PC-3 (cell line): ENCODE results near the gene CD3E. TPM values are rescaled to one million over a fixed set of nuclear protein-coding genes. Genes with fewer than 3 reads are reported as not detected.

ENCODE experiments used
- ATAC-seq: fragments of 200-7000 bp; cut with Tn5 transposase; 2 replicates; pipeline ENCODE4 v1.9.1; 2020; ENCODE audit warnings: mild to moderate bottlenecking, moderate library complexity
- BruUV-seq: library from RNA; stranded (reverse); fragments of 400-500 nt; replicated peaks from 2 replicates; lab custom pipeline; 2021; lab: Mats Ljungman, UMichigan
- CTCF ChIA-PET: fragments of 300-600 bp; sonication (Branson Sonifier 250); formaldehyde crosslinking; loops from one replicate; lab custom pipeline; 2022; ENCODE audit warnings: antibody characterized with exemption; lab: Charles Lee
- POLR2A ChIA-PET: fragments of 300-600 bp; sonication (Branson Sonifier 250); formaldehyde crosslinking; loops from one replicate; lab custom pipeline; 2022; ENCODE audit warnings: antibody characterized with exemption; ENCODE audit not compliant: unreplicated experiment; lab: Charles Lee
- DNase-seq: peaks from one replicate; pipeline ENCODE4 v3.0.0-alpha.2; 2015
- H2AFZ ChIP-seq: fragments of 300-600 bp; sonication (generic); 2 replicates; pipeline ENCODE4 v1.6.0; 2016; ENCODE audit warnings: antibody characterized with exemption, low read length
- H3F3A ChIP-seq: fragments of 300-600 bp; sonication (generic); one replicate; pipeline ENCODE4 v1.6.0; 2017; ENCODE audit warnings: antibody characterized with exemption, low read length, control low read depth, mild to moderate bottlenecking; ENCODE audit not compliant: unreplicated experiment
- H3K27ac ChIP-seq: fragments of 300-600 bp; sonication (generic); 2 replicates; pipeline ENCODE4 v1.5.1; 2016; ENCODE audit warnings: mild to moderate bottlenecking, low read length
- H3K27me3 ChIP-seq: fragments of 300-600 bp; sonication (generic); 2 replicates; pipeline ENCODE4 v1.6.1; 2016; ENCODE audit warnings: low read length, mixed read lengths
- H3K36me3 ChIP-seq: fragments of 300-600 bp; sonication (generic); 2 replicates; pipeline ENCODE4 v1.6.1; 2016; ENCODE audit warnings: low read depth, mixed run types, low read length, mixed read lengths
- H3K4me1 ChIP-seq: fragments of 300-600 bp; sonication (generic); 2 replicates; pipeline ENCODE4 v1.5.1; 2016; ENCODE audit warnings: low read length; ENCODE audit not compliant: insufficient read depth
- H3K4me2 ChIP-seq: fragments of 300-600 bp; sonication (generic); 2 replicates; pipeline ENCODE4 v1.6.0; 2016; ENCODE audit warnings: low read length
- H3K4me3 ChIP-seq: fragments of 300-600 bp; sonication (generic); 2 replicates; pipeline ENCODE4 v1.5.1; 2016; ENCODE audit warnings: mild to moderate bottlenecking, low read length, mixed read lengths
- H3K79me2 ChIP-seq: fragments of 300-600 bp; sonication (generic); 2 replicates; pipeline ENCODE4 v1.6.1; 2017; ENCODE audit warnings: low read length, mixed read lengths
- H3K9ac ChIP-seq: fragments of 300-600 bp; sonication (generic); 2 replicates; pipeline ENCODE4 v1.6.0; 2016; ENCODE audit warnings: mild to moderate bottlenecking, low read length
- H3K9me2 ChIP-seq: fragments of 300-600 bp; sonication (generic); replicated peaks from 2 replicates; pipeline ENCODE4 v1.6.1; 2016; ENCODE audit warnings: mixed run types, low read length, mixed read lengths
- H3K9me3 ChIP-seq: fragments of 300-600 bp; sonication (generic); 2 replicates; pipeline ENCODE4 v1.6.1; 2016; ENCODE audit warnings: low read length, mixed read lengths
- H4K20me1 ChIP-seq: fragments of 300-600 bp; sonication (generic); 2 replicates; pipeline ENCODE4 v1.6.1; 2016; ENCODE audit warnings: low read length, mixed read lengths
- CTCF ChIP-seq: fragments of 300-600 bp; sonication (generic); conservative IDR thresholded peaks from 2 replicates; pipeline ENCODE4 v1.5.1; 2017; ENCODE audit warnings: antibody characterized with exemption, low read depth, mild to moderate bottlenecking, low read length
- EZH2 ChIP-seq: fragments of 300-600 bp; sonication (generic); IDR thresholded peaks from one replicate; pipeline ENCODE4 v1.6.1; 2017; ENCODE audit warnings: antibody characterized with exemption, mild to moderate bottlenecking, low read length; ENCODE audit not compliant: unreplicated experiment
- EZH2phosphoT487 ChIP-seq: fragments of 300-600 bp; sonication (generic); IDR thresholded peaks from 2 replicates; pipeline ENCODE4 v1.6.1; 2018; ENCODE audit warnings: mild to moderate bottlenecking, antibody characterized with exemption, low read length, borderline replicate concordance
- intact Hi-C: fragments of 100-400 bp; cut with micrococcal nuclease; formaldehyde crosslinking; loops from 2 replicates; pipeline ENCODE4 v1.9.0; 2023
- total RNA-seq: library from RNA; depleted of rRNA; stranded (reverse); fragments of >200 nt; gene quantifications from 2 replicates; pipeline ENCODE4 v1.2.3, GENCODE V29; 2014

The CD3E gene
- total RNA-seq, 1 experiment from 2014 or later: not detected

GRCh38 chr11:118322721-118323120, 18.2 kb downstream of the CD3E start:
- BruUV-seq: no TSS peak
- POLR2A ChIA-PET: no interaction called here
- intact Hi-C loops: no loop called here
- Histone ChIP-seq H3K9me3 (no peaks in the 10 kb centered on the region), H3F3A (no peaks in the 10 kb centered on the region), H3K4me2 (no peak overlapping the region), H3K9me2 (no peaks in the 10 kb centered on the region), H3K36me3 (no peaks in the 10 kb centered on the region), H2AFZ (no peak overlapping the region), H3K79me2 (no peaks in the 10 kb centered on the region), H3K27ac (no peak overlapping the region), H4K20me1 (no peaks in the 10 kb centered on the region), H3K9ac (no peak overlapping the region), H3K4me1 (peaks cover 24% of the 10 kb centered on the region), H3K27me3 (no peaks in the 10 kb centered on the region), H3K4me3 (no peak overlapping the region)
- no peak for ATAC-seq
- TF ChIP-seq EZH2 (no peak), CTCF (no peak), EZH2phosphoT487 (no peak)
- DNase-seq: no peak
- CTCF ChIA-PET: no interaction called here

- Histone ChIP-seq H3F3A (no peaks in the 10 kb centered on the region), H3K27me3 (no peaks in the 10 kb centered on the region; the same call in 1 of the 2 replicates), H3K4me2 (no peak overlapping the region), H3K27ac (no peak overlapping the region), H2AFZ (no peak overlapping the region), H3K36me3 (no peaks in the 10 kb centered on the region), H3K9me2 (no peaks in the 10 kb centered on the region), H3K9ac (no peak overlapping the region), H3K79me2 (no peaks in the 10 kb centered on the region), H4K20me1 (no peaks in the 10 kb centered on the region), H3K4me1 (peaks cover 24% of the 10 kb centered on the region), H3K4me3 (no peak overlapping the region), H3K9me3 (no peaks in the 10 kb centered on the region)
- CTCF ChIA-PET: no interaction called here
- ATAC-seq: no peak
- BruUV-seq: no TSS peak
- POLR2A ChIA-PET: interaction anchor here (0.6 kb wide), 1 partner anchor 39 kb away, joined by 4 read pairs; no protein-coding TSS in a partner anchor
- TF ChIP-seq EZH2: no peak
- no peak for TF ChIP-seq EZH2phosphoT487
- no peak for TF ChIP-seq CTCF
- intact Hi-C loops: no loop called here
- no peak for DNase-seq
Observed at GRCh38 chr11:118325283-118325682, 20.8 kb downstream of the CD3E start.

GRCh38 chr11:118328745-118329144, 24.2 kb downstream of the CD3E start:
- DNase-seq (no peak), ATAC-seq (no peak)
- no peaks in the 10 kb centered on the region; the same call in 1 of the 2 replicates for H3K27me3 ChIP-seq
- TF ChIP-seq CTCF: no peak
- TF ChIP-seq EZH2: no peak
- TF ChIP-seq EZH2phosphoT487: no peak
- no peaks in the 10 kb centered on the region for H4K20me1 ChIP-seq
- POLR2A ChIA-PET: no interaction called here
- H3K9ac ChIP-seq: no peak overlapping the region
- H3K9me3 ChIP-seq: no peaks in the 10 kb centered on the region
- H3K4me3 ChIP-seq: no peak overlapping the region
- no TSS peak for BruUV-seq
- H3K4me1 ChIP-seq: no peaks in the 10 kb centered on the region
- no peaks in the 10 kb centered on the region for H3K36me3 ChIP-seq
- H3F3A ChIP-seq: no peaks in the 10 kb centered on the region
- no peaks in the 10 kb centered on the region for H3K9me2 ChIP-seq
- H3K4me2 ChIP-seq: no peak overlapping the region
- no peak overlapping the region for H2AFZ ChIP-seq
- no peaks in the 10 kb centered on the region for H3K79me2 ChIP-seq
- CTCF ChIA-PET: no interaction called here
- no peak overlapping the region for H3K27ac ChIP-seq
- intact Hi-C loops: no loop called here
